GM12891 (cell line): ENCODE data around the gene DTWD2.
"Not testable (repeated sequence)": the region's sequence is repeated elsewhere in the genome, so short reads cannot be mapped to it uniquely, and the experiment has no call there.

ENCODE experiments used
- DNase-seq: peaks from one replicate; pipeline ENCODE4 v3.0.0; 2011; ENCODE audit warnings: low spot score; ENCODE audit not compliant: insufficient read length
- FAIRE-seq: peaks from 2 replicates; lab custom pipeline; 2011; peaks lifted over from hg19 to GRCh38; lab: Jason Lieb, UNC
- PAX5 ChIP-seq: IDR thresholded peaks from 2 replicates; pipeline ENCODE4 v1.6.1; 2011; ENCODE audit warnings: low read length, moderate library complexity, mild to moderate bottlenecking; ENCODE audit not compliant: insufficient read depth, severe bottlenecking
- POLR2A ChIP-seq: IDR thresholded peaks from 2 replicates; pipeline ENCODE4 v1.6.1; 2011; ENCODE audit warnings: low read depth, low read length, control low read depth
- POLR2AphosphoS5 ChIP-seq: IDR thresholded peaks from 2 replicates; pipeline ENCODE4 v1.6.1; 2011; ENCODE audit warnings: low read depth, low read length, control low read depth
- POU2F2 ChIP-seq: IDR thresholded peaks from 2 replicates; pipeline ENCODE4 v1.6.1; 2011; ENCODE audit warnings: low read depth, mild to moderate bottlenecking, control low read depth, low read length, moderate library complexity
- SPI1 ChIP-seq: IDR thresholded peaks from 2 replicates; pipeline ENCODE4 v1.6.1; 2011; ENCODE audit warnings: low read depth, low read length, control low read depth
- TAF1 ChIP-seq: IDR thresholded peaks from 2 replicates; pipeline ENCODE4 v1.6.1; 2011; ENCODE audit warnings: low read depth, low read length, control low read depth

DTWD2 gene

GRCh38 chr5:119022773-119023172 is 34.4 kb upstream of the DTWD2 start:
- FAIRE-seq (peak; percentile 38), DNase-seq (no peak)
- no peak for TF ChIP-seq POLR2AphosphoS5

GRCh38 chr5:119022017-119022745 is 33.8 kb upstream of the DTWD2 start:
- TF ChIP-seq POLR2AphosphoS5: no peak
- TF ChIP-seq POLR2A: no peak
- no peak for TF ChIP-seq POU2F2
- no peak for TF ChIP-seq SPI1
- no peak for TF ChIP-seq TAF1
- no peak for TF ChIP-seq PAX5
- no peak for DNase-seq
- peak; percentile 87 for FAIRE-seq

- TF ChIP-seq POLR2A: no peak
- TF ChIP-seq POU2F2: no peak
- TF ChIP-seq POLR2AphosphoS5: no peak
- no peak for TF ChIP-seq TAF1
- no peak for TF ChIP-seq SPI1
- TF ChIP-seq PAX5: no peak
- DNase-seq (no peak), FAIRE-seq (peak; percentile 58)
Observed at GRCh38 chr5:119021149-119021732, 32.9 kb upstream of the DTWD2 start.

- no peak for FAIRE-seq
- no peak for TF ChIP-seq PAX5
- TF ChIP-seq POLR2A: no peak
- TF ChIP-seq POU2F2: no peak
- TF ChIP-seq TAF1: no peak
- no peak for TF ChIP-seq SPI1
- no peak for TF ChIP-seq POLR2AphosphoS5
- DNase-seq: no peak
Observed at GRCh38 chr5:119019949-119020348, 31.6 kb upstream of the DTWD2 start.

- no peak for DNase-seq
- TF ChIP-seq TAF1: no peak
- FAIRE-seq: no peak
Observed at GRCh38 chr5:119019501-119019900, 31.2 kb upstream of the DTWD2 start.

- DNase-seq (no peak), FAIRE-seq (no peak)
- no peak for TF ChIP-seq PAX5
- TF ChIP-seq POU2F2: no peak
- no peak for TF ChIP-seq SPI1
Observed at GRCh38 chr5:119017994-119018393, 29.6 kb upstream of the DTWD2 start.

GRCh38 chr5:119016125-119016774 is 27.9 kb upstream of the DTWD2 start:
- peak; percentile 68 for FAIRE-seq
- DNase-seq: no peak
- peak; percentile 84 for TF ChIP-seq SPI1
- no peak for TF ChIP-seq TAF1
- no peak for TF ChIP-seq POLR2A

GRCh38 chr5:119011186-119011585 is 22.8 kb upstream of the DTWD2 start:
- FAIRE-seq (no peak), DNase-seq (no peak)
- TF ChIP-seq TAF1: no peak
- no peak for TF ChIP-seq POLR2AphosphoS5
- TF ChIP-seq SPI1: no peak
- TF ChIP-seq PAX5: no peak
- no peak for TF ChIP-seq POLR2A

- FAIRE-seq (peak; percentile 35), DNase-seq (no peak)
- TF ChIP-seq PAX5 (no peak), TAF1 (no peak), POLR2AphosphoS5 (no peak), SPI1 (no peak), POLR2A (no peak), POU2F2 (no peak)
Observed at GRCh38 chr5:119010206-119010605, 21.9 kb upstream of the DTWD2 start.

GRCh38 chr5:119009131-119009530 is 20.8 kb upstream of the DTWD2 start:
- no peak for FAIRE-seq
- DNase-seq: no peak
- TF ChIP-seq PAX5 (no peak), POLR2AphosphoS5 (no peak), TAF1 (no peak), POU2F2 (no peak), POLR2A (no peak), SPI1 (no peak)

- no peak for FAIRE-seq
- no peak for DNase-seq
- TF ChIP-seq POLR2A (no peak), TAF1 (no peak), POLR2AphosphoS5 (no peak), PAX5 (no peak), SPI1 (no peak), POU2F2 (no peak)
Observed at GRCh38 chr5:118999696-119000095, 11.3 kb upstream of the DTWD2 start.

- FAIRE-seq, DNase-seq: not testable (repeated sequence)
Observed at GRCh38 chr5:118998861-118999260, 10.5 kb upstream of the DTWD2 start.
